Measurements from ENCODE around the gene KLK10. TPM values are rescaled to one million over a fixed set of nuclear protein-coding genes. Genes with fewer than 3 reads are reported as not detected.

Gene KLK10
- polyA plus RNA-seq, 1 of the 3 experiments (the other 2 are of a cell fraction), result not detected

DNA sequence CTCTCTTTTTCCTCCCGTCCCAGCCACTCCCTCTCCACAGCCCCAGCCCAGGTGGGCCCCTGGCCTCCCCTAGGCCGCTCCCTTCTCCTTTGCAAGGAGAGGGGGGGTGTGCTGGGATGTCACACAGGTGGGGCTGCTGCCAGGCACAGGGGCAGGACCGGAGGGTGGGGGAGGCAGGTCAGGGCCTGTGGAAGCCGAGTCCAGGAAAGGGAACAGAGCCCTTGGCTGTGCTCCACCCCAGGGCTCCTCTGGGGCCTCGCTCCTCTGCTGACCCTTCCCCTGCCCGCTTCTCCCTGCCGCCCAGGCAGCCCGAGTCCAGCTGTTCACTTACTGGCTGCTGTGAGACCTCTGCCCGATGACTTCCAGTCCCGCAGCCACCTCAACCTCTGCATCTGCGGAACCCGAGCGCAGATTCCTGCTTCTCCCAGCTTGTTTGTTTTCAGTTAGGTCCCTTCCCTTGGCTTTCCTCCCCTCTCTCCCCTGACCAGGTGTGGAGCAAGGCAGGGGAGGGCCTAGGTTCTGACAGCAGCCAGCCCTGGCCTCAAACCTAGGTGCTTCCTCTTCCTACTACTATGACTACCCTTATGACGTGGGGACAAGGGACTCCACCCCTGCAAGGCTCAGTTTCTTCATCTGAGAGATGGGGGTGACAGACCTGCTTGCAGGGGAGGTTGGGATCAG, 7.8 kb upstream of the KLK10 start:
- ChIA-PET CTCF (interaction anchor here (1.6 kb wide), 1 partner anchor 10 kb away, joined by 6 read pairs; no protein-coding TSS in a partner anchor), POLR2A (no interaction called here)
- Histone ChIP-seq H3K4me3 (ENCODE audit: low read depth in 2 of 2, low read length in 1 of 2) (no peak overlapping the region), H3K4me2 (no peak overlapping the region), H2AFZ (ENCODE audit: low read depth) (no peak overlapping the region), H3K9me2 (no peaks in the 10 kb centered on the region), H3K79me2 (ENCODE audit: insufficient read depth) (no peaks in the 10 kb centered on the region), H3K27ac (ENCODE audit: low read depth in 2 of 2, low read length in 1 of 2) (no peak overlapping the region), H3F3A (replicated peaks; ENCODE audit: insufficient read depth) (no peaks in the 10 kb centered on the region), H3K27me3 (ENCODE audit: insufficient read depth) (peaks cover 71% of the 10 kb centered on the region), H3K9ac (no peak overlapping the region), H3K4me1 (ENCODE audit: control insufficient read depth in 1 of 2, insufficient read depth in 2 of 2, low read depth in 1 of 2, low read length in 1 of 2) (no peaks in the 10 kb centered on the region), H4K20me1 (ENCODE audit: insufficient read depth) (no peaks in the 10 kb centered on the region), H3K9me3 (no peaks in the 10 kb centered on the region), H3K36me3 (replicated peaks in 1 of 2; ENCODE audit: control insufficient read depth in 1 of 2, insufficient read depth in 2 of 2, low read length in 1 of 2) (no peaks in the 10 kb centered on the region)
- peak; percentile 28 for DNase-seq
- no peak for TF ChIP-seq SIN3A (IDR thresholded peaks at IDR 0.05; ENCODE audit: borderline replicate concordance, low read depth, low read length)
- TF ChIP-seq FOXM1 (IDR thresholded peaks at IDR 0.05; ENCODE audit: low read depth), result no peak
- WGBS (ENCODE audit: low lambda C conversion rate), result 22% methylated on average over 9 of the region's 14 CpGs

DNA sequence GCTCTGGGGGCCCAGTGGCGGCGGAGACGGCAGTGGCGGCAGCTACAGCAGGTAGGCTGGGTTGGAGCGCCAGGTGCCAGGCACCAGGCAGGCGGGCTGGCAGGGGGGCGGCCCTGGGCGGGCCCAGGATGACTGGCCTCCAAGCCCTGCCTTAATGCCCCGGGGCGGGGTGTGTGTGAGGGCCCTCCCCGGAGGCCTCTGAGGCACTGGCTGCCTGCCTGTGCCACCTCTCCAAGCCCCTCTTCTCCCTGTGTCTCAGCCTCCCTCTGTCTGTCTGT, 7.0 kb upstream of the KLK10 start, which contains the start of gene KLK11:
KLK11 (minus strand) TSS at position 63 of the 278 bp plus-strand sequence. CDS start 985 bp downstream, outside the sequence.
- H3K27me3 ChIP-seq (ENCODE audit: insufficient read depth), result peaks cover 78% of the 10 kb centered on the region
- no peaks in the 10 kb centered on the region for H4K20me1 ChIP-seq (ENCODE audit: insufficient read depth)
- CTCF ChIA-PET, result no interaction called here
- H3K4me2 ChIP-seq, result no peak within 1 kb of the TSS
- 0% methylated on average over 1 of the region's 11 CpGs for WGBS (ENCODE audit: low lambda C conversion rate)
- H2AFZ ChIP-seq (ENCODE audit: low read depth), result no peak within 1 kb of the TSS
- POLR2A ChIA-PET, result no interaction called here
- H3K9me3 ChIP-seq, result no peaks in the 10 kb centered on the region
- no peaks in the 10 kb centered on the region for H3K4me1 ChIP-seq (ENCODE audit: control insufficient read depth in 1 of 2, insufficient read depth in 2 of 2, low read depth in 1 of 2, low read length in 1 of 2)
- no peak within 1 kb of the TSS for H3K27ac ChIP-seq (ENCODE audit: low read depth in 2 of 2, low read length in 1 of 2)
- H3K9ac ChIP-seq, result no peak within 1 kb of the TSS
- TF ChIP-seq NFIC (IDR thresholded peaks at IDR 0.05; ENCODE audit: borderline replicate concordance) (no peak), RFX5 (IDR thresholded peaks at IDR 0.05; ENCODE audit: low read length) (no peak), PBX3 (IDR thresholded peaks at IDR 0.05) (no peak), RXRA (IDR thresholded peaks at IDR 0.05; ENCODE audit: borderline replicate concordance, low read depth) (no peak), MXI1 (IDR thresholded peaks at IDR 0.05; ENCODE audit: low read depth, low read length) (no peak), FOXJ3 (CRISPR knock-in tag; IDR thresholded peaks at IDR 0.05) (no peak)
- H3K4me3 ChIP-seq (ENCODE audit: low read depth in 2 of 2, low read length in 1 of 2), result no peak within 1 kb of the TSS
- H3F3A ChIP-seq (replicated peaks; ENCODE audit: insufficient read depth), result no peaks in the 10 kb centered on the region
- no peaks in the 10 kb centered on the region for H3K79me2 ChIP-seq (ENCODE audit: insufficient read depth)
- H3K36me3 ChIP-seq (replicated peaks in 1 of 2; ENCODE audit: control insufficient read depth in 1 of 2, insufficient read depth in 2 of 2, low read length in 1 of 2), result no peaks in the 10 kb centered on the region
- DNase-seq, result no peak
- H3K9me2 ChIP-seq, result no peaks in the 10 kb centered on the region

DNA sequence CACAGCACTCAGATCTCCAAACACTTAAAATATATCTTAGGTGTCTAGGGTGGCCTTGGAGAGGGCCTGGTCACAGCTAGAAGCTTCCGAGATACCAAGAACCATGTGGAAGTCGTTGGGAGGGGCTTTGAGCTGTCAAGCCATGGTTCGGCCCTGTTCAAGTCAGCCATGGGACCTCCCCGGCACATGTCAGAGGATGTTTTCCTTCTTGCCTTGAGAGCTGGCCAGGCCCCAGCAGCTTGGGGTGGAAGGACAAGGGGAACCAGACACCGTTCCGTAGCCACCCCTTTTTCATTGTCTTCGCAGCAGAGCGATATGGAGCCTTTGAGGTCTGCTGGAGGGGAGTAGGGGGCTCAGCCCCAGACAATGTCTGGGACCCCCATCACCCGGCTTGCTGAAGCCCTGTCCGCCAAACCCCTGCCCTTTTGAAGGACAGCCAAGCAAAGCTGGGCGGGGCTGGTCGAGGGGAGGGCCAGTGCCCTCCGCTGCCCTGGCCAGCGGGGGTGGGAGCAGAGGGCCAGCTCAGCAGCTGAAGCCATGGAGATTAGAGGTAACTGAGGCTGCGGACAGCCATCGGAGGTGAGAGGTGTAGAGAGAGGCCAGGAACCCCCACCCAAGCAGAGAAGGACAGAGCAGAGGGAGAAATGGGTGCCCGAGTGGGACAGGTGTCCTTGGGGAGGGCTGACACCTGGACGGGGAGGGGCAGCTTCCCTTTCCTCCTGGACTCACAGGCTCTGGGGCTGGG, 6.5 kb upstream of the KLK10 start:
- no peak overlapping the region for H3K4me3 ChIP-seq (ENCODE audit: low read depth in 2 of 2, low read length in 1 of 2)
- H4K20me1 ChIP-seq (ENCODE audit: insufficient read depth), result no peaks in the 10 kb centered on the region
- WGBS (ENCODE audit: low lambda C conversion rate), result 19% methylated on average over 5 of the region's 18 CpGs
- H3F3A ChIP-seq (replicated peaks; ENCODE audit: insufficient read depth), result no peaks in the 10 kb centered on the region
- H3K4me2 ChIP-seq, result no peak overlapping the region
- no peaks in the 10 kb centered on the region for H3K36me3 ChIP-seq (replicated peaks in 1 of 2; ENCODE audit: control insufficient read depth in 1 of 2, insufficient read depth in 2 of 2, low read length in 1 of 2)
- no peak overlapping the region for H3K9ac ChIP-seq
- ChIA-PET CTCF (no interaction called here), POLR2A (no interaction called here)
- H3K79me2 ChIP-seq (ENCODE audit: insufficient read depth), result no peaks in the 10 kb centered on the region
- H2AFZ ChIP-seq (ENCODE audit: low read depth), result no peak overlapping the region
- H3K4me1 ChIP-seq (ENCODE audit: control insufficient read depth in 1 of 2, insufficient read depth in 2 of 2, low read depth in 1 of 2, low read length in 1 of 2), result no peaks in the 10 kb centered on the region
- H3K9me3 ChIP-seq, result no peaks in the 10 kb centered on the region
- peak; percentile 14 for DNase-seq
- H3K27ac ChIP-seq (ENCODE audit: low read depth in 2 of 2, low read length in 1 of 2), result no peak overlapping the region
- peaks cover 80% of the 10 kb centered on the region for H3K27me3 ChIP-seq (ENCODE audit: insufficient read depth)
- TF ChIP-seq TAF1 (IDR thresholded peaks at IDR 0.05; ENCODE audit: borderline replicate concordance, low read depth, low read length), result no peak
- no peak for TF ChIP-seq SIN3A (IDR thresholded peaks at IDR 0.05; ENCODE audit: borderline replicate concordance, low read depth, low read length)
- no peak for TF ChIP-seq IRF3 (IDR thresholded peaks at IDR 0.05; ENCODE audit: low read depth, low read length)
- no peak for TF ChIP-seq YY1 (IDR thresholded peaks at IDR 0.05; ENCODE audit: low read depth)
- TF ChIP-seq CHD2 (IDR thresholded peaks at IDR 0.05; ENCODE audit: low read length, partially characterized antibody), result no peak
- TF ChIP-seq NRF1 (IDR thresholded peaks at IDR 0.05; ENCODE audit: low read depth, low read length), result no peak
- no peak for TF ChIP-seq CTCF (IDR thresholded peaks at IDR 0.05)
- H3K9me2 ChIP-seq, result no peaks in the 10 kb centered on the region
